ENCODE measurements around the gene CALML6.

GRCh38 chr1:1880617-1881312, 34.3 kb upstream of the CALML6 start:
- TF ChIP-seq, protein P1, sequence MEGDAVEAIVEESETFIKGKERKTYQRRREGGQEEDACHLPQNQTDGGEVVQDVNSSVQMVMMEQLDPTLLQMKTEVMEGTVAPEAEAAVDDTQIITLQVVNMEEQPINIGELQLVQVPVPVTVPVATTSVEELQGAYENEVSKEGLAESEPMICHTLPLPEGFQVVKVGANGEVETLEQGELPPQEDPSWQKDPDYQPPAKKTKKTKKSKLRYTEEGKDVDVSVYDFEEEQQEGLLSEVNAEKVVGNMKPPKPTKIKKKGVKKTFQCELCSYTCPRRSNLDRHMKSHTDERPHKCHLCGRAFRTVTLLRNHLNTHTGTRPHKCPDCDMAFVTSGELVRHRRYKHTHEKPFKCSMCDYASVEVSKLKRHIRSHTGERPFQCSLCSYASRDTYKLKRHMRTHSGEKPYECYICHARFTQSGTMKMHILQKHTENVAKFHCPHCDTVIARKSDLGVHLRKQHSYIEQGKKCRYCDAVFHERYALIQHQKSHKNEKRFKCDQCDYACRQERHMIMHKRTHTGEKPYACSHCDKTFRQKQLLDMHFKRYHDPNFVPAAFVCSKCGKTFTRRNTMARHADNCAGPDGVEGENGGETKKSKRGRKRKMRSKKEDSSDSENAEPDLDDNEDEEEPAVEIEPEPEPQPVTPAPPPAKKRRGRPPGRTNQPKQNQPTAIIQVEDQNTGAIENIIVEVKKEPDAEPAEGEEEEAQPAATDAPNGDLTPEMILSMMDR (IDR thresholded peaks at IDR 0.05): no peak
- no peak for TF ChIP-seq POLR2A (IDR thresholded peaks at IDR 0.05)

All from thyroid gland (tissue), 4 donors.